CD8-positive, alpha-beta memory T cell (primary cell): ENCODE data around the gene RASSF1. TPM values are rescaled to one million over a fixed set of nuclear protein-coding genes. Genes with fewer than 3 reads are reported as not detected.

ENCODE experiments used
- CTCF ChIA-PET: fragments of 350-600 bp; sonication (Branson Sonifier 250); formaldehyde crosslinking; loops from one replicate; lab custom pipeline; 2021; ENCODE audit warnings: antibody characterized with exemption; lab: Charles Lee
- POLR2A ChIA-PET: fragments of 350-600 bp; sonication (Branson Sonifier 250); formaldehyde crosslinking; loops from one replicate; lab custom pipeline; 2021; ENCODE audit warnings: antibody characterized with exemption; lab: Charles Lee
- DNase-seq, 5 donors: peaks; one replicate each; pipeline versions ENCODE4 v3.0.0 to v3.0.0-alpha.2; 2020 to 2022; ENCODE audit warnings: mixed read lengths in 1 of 5
- H3K27ac ChIP-seq: one replicate; pipeline ENCODE4 v1.7.0; 2013; ENCODE audit warnings: low read depth, mild to moderate bottlenecking, low read length, moderate library complexity
- H3K27me3 ChIP-seq: 2 replicates; pipeline ENCODE4 v1.7.0; 2013; ENCODE audit warnings: low read length, mild to moderate bottlenecking; ENCODE audit not compliant: insufficient read depth, poor library complexity, severe bottlenecking
- H3K36me3 ChIP-seq: 2 replicates; pipeline ENCODE4 v1.7.0; 2013; ENCODE audit warnings: mild to moderate bottlenecking, low read length, moderate library complexity; ENCODE audit not compliant: insufficient read depth
- H3K4me1 ChIP-seq: 2 replicates; pipeline ENCODE4 v1.7.0; 2013; ENCODE audit warnings: mild to moderate bottlenecking, low read length, moderate library complexity; ENCODE audit not compliant: insufficient read depth
- H3K4me3 ChIP-seq: 2 replicates; pipeline ENCODE4 v1.7.0; 2013; ENCODE audit warnings: mild to moderate bottlenecking, low read length
- H3K9me3 ChIP-seq: 2 replicates; pipeline ENCODE4 v1.7.0; 2013; ENCODE audit warnings: mild to moderate bottlenecking, low read length
- H3K27ac Mint-ChIP-seq, 8 donors: one replicate each; pipeline ENCODE4 v1.8.0; 2020 to 2021; ENCODE audit warnings: mixed read lengths in 8 of 8, mild to moderate bottlenecking in 6 of 8, inconsistent platforms in 3 of 8, moderate library complexity in 3 of 8
- H3K27me3 Mint-ChIP-seq, 2 donors: one replicate each; pipeline ENCODE4 v1.8.0; 2020 to 2021; ENCODE audit warnings: mixed read lengths in 2 of 2, mild to moderate bottlenecking in 1 of 2, moderate library complexity in 1 of 2
- H3K36me3 Mint-ChIP-seq, 3 donors: one replicate each; pipeline ENCODE4 v1.8.0; 2020 to 2021; ENCODE audit warnings: mixed read lengths in 3 of 3, inconsistent platforms in 1 of 3, mild to moderate bottlenecking in 1 of 3
- H3K4me1 Mint-ChIP-seq, 3 donors: one replicate each; pipeline ENCODE4 v1.8.0; 2020 to 2021; ENCODE audit warnings: mixed read lengths in 3 of 3, inconsistent platforms in 1 of 3, mild to moderate bottlenecking in 1 of 3
- H3K4me3 Mint-ChIP-seq, 7 donors: one replicate each; pipeline ENCODE4 v1.8.0; 2020 to 2021; ENCODE audit warnings: mixed read lengths in 7 of 7, mild to moderate bottlenecking in 6 of 7, moderate library complexity in 4 of 7, inconsistent platforms in 2 of 7
- H3K9me3 Mint-ChIP-seq, 5 donors: one replicate each; pipeline ENCODE4 v1.8.0; 2020 to 2022; ENCODE audit warnings: mixed read lengths in 5 of 5, mild to moderate bottlenecking in 3 of 5, moderate library complexity in 2 of 5, inconsistent platforms in 1 of 5
- polyA plus RNA-seq: library from polyadenylated mRNA; unstranded; fragments of 300-500 nt; fragmentation: Illumina TruSeq; gene quantifications from one replicate; pipeline ENCODE4 v1.2.3, GENCODE V29; 2021
- total RNA-seq, 2 experiments: library from RNA; stranded (reverse); gene quantifications; one replicate each; pipeline ENCODE4 v1.2.3, GENCODE V29; 2021

RASSF1 gene
- total and polyA plus RNA-seq, 3 experiments from 2014 or later: 70.8 to 152 (median 71.9) TPM

- peaks cover 0 to 37% (median 0%) of the 10 kb centered on the region in 3 donors for H3K36me3 Mint-ChIP-seq
- Histone ChIP-seq H3K36me3 (no peaks in the 10 kb centered on the region), H3K4me3 (peak overlapping the region; percentile 95), H3K9me3 (no peaks in the 10 kb centered on the region), H3K27ac (no peak overlapping the region), H3K27me3 (no peaks in the 10 kb centered on the region), H3K4me1 (peaks cover 44% of the 10 kb centered on the region)
- ChIA-PET POLR2A (interaction anchor here (1.1 to 1.6 kb wide), 3 partner anchors 9 to 209 kb away, joined by 3 to 13 read pairs (median 3); partner anchors contain the start of genes CYB561D2, HEMK1, NPRL2 and RASSF1), CTCF (interaction anchor here (0.6 to 1.9 kb wide), 2 partner anchors 9 to 11 kb away, joined by 3 to 9 read pairs; partner anchors contain the start of genes CYB561D2 and NPRL2)
- peaks cover 36 to 61% (median 38%) of the 10 kb centered on the region in 3 donors for H3K4me1 Mint-ChIP-seq
- no peak for DNase-seq
- peak overlapping the region; percentile 81 to 99 (median 96) for H3K27ac Mint-ChIP-seq
- no peaks in the 10 kb centered on the region for H3K9me3 Mint-ChIP-seq
- peaks cover 0 to 2% of the 10 kb centered on the region in 2 donors for H3K27me3 Mint-ChIP-seq
- peak overlapping the region; percentile 94 to 99 (median 96) for H3K4me3 Mint-ChIP-seq
Measured at GRCh38 chr3:50359760-50360110, 19.1 kb upstream of the RASSF1 start.

- H3K27me3 Mint-ChIP-seq: peaks cover 0 to 2% of the 10 kb centered on the region in 2 donors
- CTCF ChIA-PET: interaction anchor here (0.6 kb wide), 1 partner anchor 11 kb away, joined by 3 read pairs; no protein-coding TSS in a partner anchor
- Histone ChIP-seq H3K9me3 (no peaks in the 10 kb centered on the region), H3K4me3 (peak within 1 kb of the TSS; percentile 95), H3K27me3 (no peaks in the 10 kb centered on the region), H3K27ac (peak within 1 kb of the TSS; percentile 76), H3K4me1 (peaks cover 38% of the 10 kb centered on the region), H3K36me3 (no peaks in the 10 kb centered on the region)
- peaks cover 0 to 43% (median 0%) of the 10 kb centered on the region in 3 donors for H3K36me3 Mint-ChIP-seq
- H3K4me1 Mint-ChIP-seq: peaks cover 36 to 63% (median 40%) of the 10 kb centered on the region in 3 donors
- no peaks in the 10 kb centered on the region for H3K9me3 Mint-ChIP-seq
- POLR2A ChIA-PET: interaction anchor here (1.2 to 1.6 kb wide), 2 partner anchors 8 to 210 kb away, joined by 3 to 13 read pairs; partner anchors contain the start of genes CYB561D2, HEMK1 and NPRL2
- H3K27ac Mint-ChIP-seq: peak within 1 kb of the TSS; percentile 81 to 99 (median 96)
- peak within 1 kb of the TSS; percentile 94 to 99 (median 96) for H3K4me3 Mint-ChIP-seq
- peak; percentile 91 to 98 (median 94) for DNase-seq
Measured at GRCh38 chr3:50358911-50359759, 18.5 kb upstream of the RASSF1 start, which contains the start of gene TMEM115. TMEM115 (minus strand) TSS chr3:50359521; CDS start chr3:50359063, 458 bp downstream.

DNA sequence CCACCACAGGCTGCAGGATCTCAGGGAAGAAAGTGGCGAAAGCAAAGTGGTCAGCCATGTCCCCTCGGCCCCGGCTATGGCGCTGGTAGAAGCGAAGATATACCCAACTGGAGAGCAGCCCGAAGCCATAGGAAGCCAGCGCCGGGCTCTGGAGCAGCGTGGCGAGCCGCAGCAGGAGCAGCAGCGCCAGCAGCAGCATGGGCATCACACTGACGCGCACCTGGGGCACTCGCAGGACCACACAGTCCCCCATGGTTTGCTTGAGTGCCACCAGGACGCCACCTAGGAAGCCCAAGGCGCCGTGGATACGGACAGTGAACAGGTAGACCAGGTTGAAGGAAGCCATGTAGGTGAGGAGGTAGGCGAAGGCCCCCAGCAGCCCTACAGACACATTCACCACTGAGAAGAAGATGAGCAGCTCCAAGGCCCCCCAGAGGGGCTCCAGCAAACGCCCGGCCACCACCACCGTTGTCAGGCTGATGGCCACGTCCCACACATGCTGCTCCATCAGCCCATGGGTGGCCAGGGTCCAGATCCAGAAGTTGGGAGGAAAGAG, 17.8 kb upstream of the RASSF1 start:
- ChIA-PET POLR2A (interaction anchor here (1.2 kb wide), 1 partner anchor 211 kb away, joined by 3 read pairs; the partner anchor contains the start of gene HEMK1), CTCF (no interaction called here)
- peaks cover 36 to 60% (median 40%) of the 10 kb centered on the region in 3 donors for H3K4me1 Mint-ChIP-seq
- Histone ChIP-seq H3K27ac (peak overlapping the region; percentile 76), H3K36me3 (no peaks in the 10 kb centered on the region), H3K9me3 (no peaks in the 10 kb centered on the region), H3K4me3 (peak overlapping the region; percentile 95), H3K27me3 (no peaks in the 10 kb centered on the region), H3K4me1 (peaks cover 37% of the 10 kb centered on the region)
- no peaks in the 10 kb centered on the region for H3K9me3 Mint-ChIP-seq
- peak overlapping the region; percentile 63 to 95 (median 87) for H3K27ac Mint-ChIP-seq
- peak overlapping the region; percentile 81 to 99 (median 94) for H3K4me3 Mint-ChIP-seq
- DNase-seq: no peak
- peaks cover 0 to 2% of the 10 kb centered on the region in 2 donors for H3K27me3 Mint-ChIP-seq
- peaks cover 0 to 48% (median 0%) of the 10 kb centered on the region in 3 donors for H3K36me3 Mint-ChIP-seq

- peak overlapping the region; percentile 25 for H3K27ac ChIP-seq
- H3K4me1 ChIP-seq: peaks cover 37% of the 10 kb centered on the region
- H3K4me1 Mint-ChIP-seq: peaks cover 36 to 61% (median 41%) of the 10 kb centered on the region in 3 donors
Measured at GRCh38 chr3:50357481-50357880, 16.8 kb upstream of the RASSF1 start.

DNA sequence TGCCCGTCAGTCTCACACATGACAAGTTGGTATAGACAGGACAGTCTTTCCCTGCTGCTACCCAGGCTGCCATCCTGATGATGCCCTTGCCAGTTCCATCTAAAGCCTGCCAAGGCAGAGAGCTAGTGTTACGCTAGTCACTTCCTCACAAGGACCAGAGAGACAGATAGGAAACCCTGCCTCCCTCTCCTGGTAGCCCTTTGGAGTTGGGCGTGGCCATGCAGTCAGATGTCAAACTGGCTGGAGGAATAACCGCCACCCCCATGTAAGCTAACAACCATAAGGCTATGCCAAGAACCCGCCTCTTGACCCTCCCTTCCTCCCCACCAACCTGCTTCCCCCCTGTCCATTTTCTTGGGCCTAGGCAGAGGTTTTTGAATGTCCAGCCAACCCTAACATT, 15.9 kb upstream of the RASSF1 start:
- no peak for DNase-seq
- H3K4me1 Mint-ChIP-seq: peaks cover 40 to 66% (median 43%) of the 10 kb centered on the region in 3 donors
- H3K27ac ChIP-seq: no peak overlapping the region
- no peaks in the 10 kb centered on the region for H3K36me3 ChIP-seq
- H3K4me1 ChIP-seq: peaks cover 42% of the 10 kb centered on the region
- H3K36me3 Mint-ChIP-seq: peaks cover 0 to 57% (median 0%) of the 10 kb centered on the region in 3 donors
- H3K27me3 ChIP-seq: no peaks in the 10 kb centered on the region
- peak overlapping the region; percentile 78 to 98 (median 94) for H3K4me3 Mint-ChIP-seq
- no peaks in the 10 kb centered on the region for H3K9me3 ChIP-seq
- CTCF ChIA-PET: interaction anchor here (0.8 to 1.9 kb wide), 7 partner anchors 9 to 186 kb away, joined by 3 to 11 read pairs (median 5); partner anchors contain the start of gene RASSF1
- no peaks in the 10 kb centered on the region for H3K9me3 Mint-ChIP-seq
- H3K27ac Mint-ChIP-seq: peak overlapping the region in 7 of 8 donors; percentile 34 to 87 (median 74)
- POLR2A ChIA-PET: interaction anchor here (1.2 kb wide), 1 partner anchor 19 kb away, joined by 4 read pairs; no protein-coding TSS in a partner anchor
- peaks cover 0 to 2% of the 10 kb centered on the region in 2 donors for H3K27me3 Mint-ChIP-seq
- H3K4me3 ChIP-seq: no peak overlapping the region

More at GRCh38 chr3:50357481-50357880, 16.8 kb upstream of the RASSF1 start:
- peak overlapping the region; percentile 95 for H3K4me3 ChIP-seq
- POLR2A ChIA-PET: interaction anchor here (0.5 to 1.2 kb wide), 2 partner anchors 13 to 20 kb away, joined by 3 to 4 read pairs; no protein-coding TSS in a partner anchor
- H3K9me3 ChIP-seq: no peaks in the 10 kb centered on the region
- no peaks in the 10 kb centered on the region for H3K36me3 ChIP-seq
- no peaks in the 10 kb centered on the region for H3K27me3 ChIP-seq
- Mint-ChIP-seq H3K27me3 (peaks cover 0 to 2% of the 10 kb centered on the region in 2 donors), H3K4me3 (peak overlapping the region; percentile 81 to 99 (median 94)), H3K27ac (peak overlapping the region; percentile 50 to 94 (median 79)), H3K36me3 (peaks cover 0 to 57% (median 0%) of the 10 kb centered on the region in 3 donors), H3K9me3 (no peaks in the 10 kb centered on the region)
- DNase-seq: no peak
- CTCF ChIA-PET: interaction anchor here (0.8 to 1.9 kb wide), 7 partner anchors 10 to 185 kb away, joined by 3 to 11 read pairs (median 5); partner anchors contain the start of gene RASSF1

DNA sequence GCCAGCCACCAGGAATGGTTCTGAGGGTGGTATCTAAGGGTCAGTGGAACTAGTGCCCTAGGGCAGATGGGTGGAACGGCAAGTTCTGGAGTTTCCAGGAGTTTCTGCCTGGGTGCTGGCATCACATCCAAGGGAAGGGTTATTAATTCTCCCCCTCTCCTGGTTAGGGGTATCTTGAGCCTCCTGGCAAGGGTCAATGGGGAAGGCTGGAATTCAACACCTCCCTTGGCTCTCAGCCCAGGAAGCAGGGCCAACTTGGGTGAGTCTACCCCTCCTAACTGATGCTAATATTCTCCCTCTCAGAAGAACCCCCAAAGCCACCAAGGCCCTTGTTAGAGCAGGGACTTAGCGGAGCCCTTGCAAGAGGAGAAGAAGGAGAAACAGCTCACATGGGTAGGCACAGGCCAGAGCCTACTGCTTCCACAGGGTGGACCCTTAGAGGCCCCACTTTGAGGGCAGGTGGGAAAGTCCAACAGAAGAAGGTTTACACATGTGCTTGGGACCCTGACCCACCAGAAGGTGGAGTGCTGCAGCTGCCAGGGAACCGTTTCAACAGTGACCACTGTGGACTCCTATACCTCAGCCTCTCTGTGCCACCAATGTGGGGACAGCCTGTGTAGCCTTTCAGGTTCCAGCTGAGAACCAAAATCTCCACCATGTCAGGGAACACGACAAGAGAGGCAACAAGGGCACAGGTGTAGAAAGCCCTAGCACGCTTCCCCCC, 15.4 kb upstream of the RASSF1 start:
- no peaks in the 10 kb centered on the region for H3K9me3 ChIP-seq
- Mint-ChIP-seq H3K36me3 (peaks cover 0 to 58% (median 0%) of the 10 kb centered on the region in 3 donors), H3K9me3 (no peaks in the 10 kb centered on the region), H3K4me1 (peaks cover 46 to 71% (median 48%) of the 10 kb centered on the region in 3 donors), H3K4me3 (peak overlapping the region in 6 of 7 donors; percentile 78 to 98 (median 90)), H3K27ac (peak overlapping the region in 6 of 8 donors; percentile 32 to 85 (median 64)), H3K27me3 (peaks cover 0 to 2% of the 10 kb centered on the region in 2 donors)
- CTCF ChIA-PET: interaction anchor here (1.4 to 1.9 kb wide), 3 partner anchors 8 to 14 kb away, joined by 3 to 9 read pairs (median 5); no protein-coding TSS in a partner anchor
- peaks cover 47% of the 10 kb centered on the region for H3K4me1 ChIP-seq
- POLR2A ChIA-PET: interaction anchor here (1.2 kb wide), 1 partner anchor 19 kb away, joined by 4 read pairs; no protein-coding TSS in a partner anchor
- H3K27ac ChIP-seq: no peak overlapping the region
- no peak for DNase-seq
- no peaks in the 10 kb centered on the region for H3K36me3 ChIP-seq
- no peak overlapping the region for H3K4me3 ChIP-seq
- H3K27me3 ChIP-seq: no peaks in the 10 kb centered on the region

- Mint-ChIP-seq H3K27me3 (no peaks in the 10 kb centered on the region), H3K4me1 (peaks cover 52 to 80% (median 55%) of the 10 kb centered on the region in 3 donors), H3K27ac (no peak overlapping the region), H3K4me3 (no peak overlapping the region), H3K36me3 (peaks cover 0 to 69% (median 0%) of the 10 kb centered on the region in 3 donors), H3K9me3 (no peaks in the 10 kb centered on the region)
- ChIA-PET POLR2A (interaction anchor here (1.6 kb wide), 1 partner anchor 11 kb away, joined by 4 read pairs; no protein-coding TSS in a partner anchor), CTCF (no interaction called here)
- no peak overlapping the region for H3K27ac ChIP-seq
- peaks cover 51% of the 10 kb centered on the region for H3K4me1 ChIP-seq
- no peaks in the 10 kb centered on the region for H3K9me3 ChIP-seq
- H3K4me3 ChIP-seq: no peak overlapping the region
- no peaks in the 10 kb centered on the region for H3K36me3 ChIP-seq
- no peaks in the 10 kb centered on the region for H3K27me3 ChIP-seq
- DNase-seq: no peak
Measured at GRCh38 chr3:50354850-50355249, 14.2 kb upstream of the RASSF1 start.
